HepG2 (cell line): ENCODE measurements around the gene ADAMTS4. TPM values are rescaled to one million over a fixed set of nuclear protein-coding genes. Genes with fewer than 3 reads are reported as not detected.

Experiments
- ARNTL ChIP-seq: sonication (generic); formaldehyde crosslinking; IDR thresholded peaks from 2 replicates; pipeline ENCODE4 v1.4.0; 2020; ENCODE audit warnings: mild to moderate bottlenecking, missing genetic modification reagents
- ATAD3A ChIP-seq: sonication (generic); formaldehyde crosslinking; IDR thresholded peaks from 2 replicates; pipeline ENCODE4 v1.4.0; 2020; ENCODE audit warnings: missing genetic modification reagents
- FOXA3 ChIP-seq: IDR thresholded peaks from 2 replicates; pipeline ENCODE4 v1.6.1; 2016; ENCODE audit warnings: missing genetic modification reagents, missing compliant biosample characterization
- GFI1 ChIP-seq: sonication (generic); formaldehyde crosslinking; IDR thresholded peaks from 2 replicates; pipeline ENCODE4 v1.5.0; 2020; ENCODE audit warnings: missing genetic modification reagents, mild to moderate bottlenecking, borderline replicate concordance
- HDAC2 ChIP-seq: sonication (generic); formaldehyde crosslinking; IDR thresholded peaks from 2 replicates; pipeline ENCODE4 v1.4.0; 2020; ENCODE audit warnings: missing genetic modification reagents
- MAFG ChIP-seq: sonication (generic); formaldehyde crosslinking; IDR thresholded peaks from 2 replicates; pipeline ENCODE4 v1.5.1; 2020; ENCODE audit warnings: mild to moderate bottlenecking, missing genetic modification reagents
- RELA ChIP-seq: sonication (generic); formaldehyde crosslinking; IDR thresholded peaks from 2 replicates; pipeline ENCODE4 v1.4.0; 2020; ENCODE audit warnings: missing genetic modification reagents
- SIX1 ChIP-seq: sonication (generic); formaldehyde crosslinking; IDR thresholded peaks from 2 replicates; pipeline ENCODE4 v1.4.0; 2020; ENCODE audit warnings: missing genetic modification reagents, borderline replicate concordance
- SMAD9 ChIP-seq: sonication (generic); formaldehyde crosslinking; IDR thresholded peaks from 2 replicates; pipeline ENCODE4 v1.5.1; 2020; ENCODE audit warnings: mild to moderate bottlenecking, missing genetic modification reagents
- SRSF4 ChIP-seq: fragments of 200-400 bp; formaldehyde crosslinking; IDR thresholded peaks from one replicate; pipeline ENCODE4 v1.6.1; 2018; ENCODE audit warnings: mild to moderate bottlenecking, low read depth, low read length, moderate library complexity; ENCODE audit not compliant: poor library complexity, severe bottlenecking
- THAP11 ChIP-seq: IDR thresholded peaks from 2 replicates; pipeline ENCODE4 v1.6.1; 2016; ENCODE audit warnings: missing biosample characterization, missing genetic modification reagents
- TRIM24 ChIP-seq: sonication (generic); formaldehyde crosslinking; IDR thresholded peaks from 2 replicates; pipeline ENCODE4 v1.8.0; 2022; ENCODE audit warnings: mild to moderate bottlenecking, missing genetic modification reagents
- ZFY ChIP-seq: sonication (generic); formaldehyde crosslinking; IDR thresholded peaks from 2 replicates; pipeline ENCODE4 v1.4.0; 2020; ENCODE audit warnings: missing genetic modification reagents
- ZKSCAN5 ChIP-seq: sonication (generic); formaldehyde crosslinking; IDR thresholded peaks from 2 replicates; pipeline ENCODE4 v1.5.1; 2020; ENCODE audit warnings: mild to moderate bottlenecking, missing genetic modification reagents
- ZNF101 ChIP-seq: sonication (generic); formaldehyde crosslinking; IDR thresholded peaks from 2 replicates; pipeline ENCODE4 v1.4.0; 2020; ENCODE audit warnings: mild to moderate bottlenecking, low read depth, missing genetic modification reagents, borderline replicate concordance
- ZNF121 ChIP-seq: sonication (generic); formaldehyde crosslinking; IDR thresholded peaks from 2 replicates; pipeline ENCODE4 v1.5.0; 2020; ENCODE audit warnings: mild to moderate bottlenecking, missing genetic modification reagents
- ZNF382 ChIP-seq: sonication (generic); formaldehyde crosslinking; IDR thresholded peaks from 2 replicates; pipeline ENCODE4 v1.5.0; 2020; ENCODE audit warnings: missing genetic modification reagents, mild to moderate bottlenecking, borderline replicate concordance
- polyA plus RNA-seq, 8 experiments: library from polyadenylated mRNA; depleted of rRNA in 3 of 8; stranded (reverse) in 7 of 8; unstranded in 1 of 8; fragments of >200 nt; fragmentation: Illumina TruSeq in 4 of 8; extraction: Trizol in 4 of 8; gene quantifications; 2 replicates each; pipeline versions ENCODE4 v1.2.1 to v1.2.3, GENCODE V29; 2011 to 2016; ENCODE audit warnings: low read depth in 4 of 8, missing spikeins in 1 of 8, mixed read lengths in 1 of 8; ENCODE audit not compliant: insufficient read depth in 1 of 8
- total RNA-seq, 5 experiments: library from RNA; depleted of rRNA; stranded (reverse); fragments of >200 nt; fragmentation: Illumina TruSeq; extraction: Trizol; gene quantifications; 2 replicates each; pipeline ENCODE4 v1.2.3, GENCODE V29; 2016; ENCODE audit warnings: low read depth in 1 of 5
- TF ChIP-seq, protein P1 (sequence below), 2 experiments: sonication (generic) in 1 of 2; formaldehyde crosslinking in 1 of 2; IDR thresholded peaks; 2 replicates each; pipeline versions ENCODE4 v1.4.0 to v1.6.1; 2018 to 2020; ENCODE audit warnings: missing genetic modification reagents in 2 of 2, borderline replicate concordance in 1 of 2, low read depth in 1 of 2, mild to moderate bottlenecking in 1 of 2, missing biosample characterization in 1 of 2
- TF ChIP-seq, protein P2 (sequence below): fragments of 450-650 bp; IDR thresholded peaks from 2 replicates; pipeline ENCODE4 v1.6.1; 2016
- TF ChIP-seq, protein P3 (sequence below): sonication (generic); formaldehyde crosslinking; IDR thresholded peaks from 2 replicates; pipeline ENCODE4 v1.5.1; 2020; ENCODE audit warnings: missing genetic modification reagents, mild to moderate bottlenecking, borderline replicate concordance
- TF ChIP-seq, protein P4 (sequence below): IDR thresholded peaks from 2 replicates; pipeline ENCODE4 v1.6.1; 2016; ENCODE audit warnings: low read depth
- TF ChIP-seq, protein P5 (sequence below): sonication (generic); formaldehyde crosslinking; IDR thresholded peaks from 2 replicates; pipeline ENCODE4 v1.5.0; 2020; ENCODE audit warnings: mild to moderate bottlenecking, low read depth, missing genetic modification reagents, borderline replicate concordance
- TF ChIP-seq, protein P6 (sequence below): sonication (generic); formaldehyde crosslinking; IDR thresholded peaks from 2 replicates; pipeline ENCODE4 v1.4.0; 2020; ENCODE audit warnings: missing genetic modification reagents; ENCODE audit errors: not compliant biosample characterization

The ADAMTS4 gene
- total and polyA plus RNA-seq, 2 of the 13 experiments (the other 11 are each of a cell fraction or from before 2014, with no cell fraction given): 0.51 to 1.7 TPM

DNA sequence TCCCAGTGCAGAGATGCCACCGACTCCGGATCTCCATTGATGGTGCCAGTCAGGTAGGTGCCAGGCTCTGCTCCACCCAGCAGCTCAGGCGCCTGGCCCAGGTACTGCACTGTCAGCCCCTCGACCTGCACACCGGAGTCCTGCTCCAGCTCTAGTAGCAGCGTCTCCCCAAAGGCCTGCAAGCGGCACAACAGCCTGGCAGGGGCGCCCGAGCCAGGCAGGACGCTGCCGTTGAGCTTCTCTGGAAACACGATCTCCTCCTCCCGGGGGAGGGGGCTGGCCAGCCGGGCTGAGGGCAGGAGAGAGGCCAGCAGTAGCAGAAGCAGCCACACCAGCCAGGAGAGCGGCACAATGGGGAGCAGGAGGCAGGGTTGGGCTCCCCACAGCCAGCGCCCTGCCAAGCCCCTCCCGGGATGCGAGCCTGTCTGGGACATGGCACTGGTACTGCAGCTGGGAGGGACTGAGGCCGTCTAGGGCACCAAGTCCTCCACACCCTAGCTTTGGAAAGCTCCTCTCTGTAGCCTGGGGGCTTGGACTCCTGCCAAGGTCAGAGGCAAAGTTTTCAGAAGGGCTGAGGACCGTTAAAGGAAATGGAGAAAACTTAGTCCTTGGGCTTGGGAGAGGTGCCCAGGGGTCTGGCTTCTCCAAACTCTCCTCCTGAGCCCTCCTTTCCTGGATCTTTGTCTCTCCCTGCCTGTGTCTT lies 509 bp downstream of the ADAMTS4 start (continued):
- TF ChIP-seq MAFG (CRISPR knock-in tag): peak; percentile 50; the same call in 1 of the 2 replicates
- TF ChIP-seq ATAD3A: no peak
- no peak for TF ChIP-seq SMAD9 (CRISPR knock-in tag)
- no peak for TF ChIP-seq ZKSCAN5
- TF ChIP-seq, protein P1, sequence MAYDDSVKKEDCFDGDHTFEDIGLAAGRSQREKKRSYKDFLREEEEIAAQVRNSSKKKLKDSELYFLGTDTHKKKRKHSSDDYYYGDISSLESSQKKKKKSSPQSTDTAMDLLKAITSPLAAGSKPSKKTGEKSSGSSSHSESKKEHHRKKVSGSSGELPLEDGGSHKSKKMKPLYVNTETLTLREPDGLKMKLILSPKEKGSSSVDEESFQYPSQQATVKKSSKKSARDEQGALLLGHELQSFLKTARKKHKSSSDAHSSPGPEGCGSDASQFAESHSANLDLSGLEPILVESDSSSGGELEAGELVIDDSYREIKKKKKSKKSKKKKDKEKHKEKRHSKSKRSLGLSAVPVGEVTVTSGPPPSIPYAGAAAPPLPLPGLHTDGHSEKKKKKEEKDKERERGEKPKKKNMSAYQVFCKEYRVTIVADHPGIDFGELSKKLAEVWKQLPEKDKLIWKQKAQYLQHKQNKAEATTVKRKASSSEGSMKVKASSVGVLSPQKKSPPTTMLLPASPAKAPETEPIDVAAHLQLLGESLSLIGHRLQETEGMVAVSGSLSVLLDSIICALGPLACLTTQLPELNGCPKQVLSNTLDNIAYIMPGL (CRISPR knock-in tag; IDR thresholded peaks at IDR 0.05; ENCODE audit: borderline replicate concordance in 1 of 2, low read depth in 1 of 2): 0 out of 4 replicates have a peak, but pooled peaks of 1 of the 2 experiments have one; percentile 25
- TF ChIP-seq, protein P2, sequence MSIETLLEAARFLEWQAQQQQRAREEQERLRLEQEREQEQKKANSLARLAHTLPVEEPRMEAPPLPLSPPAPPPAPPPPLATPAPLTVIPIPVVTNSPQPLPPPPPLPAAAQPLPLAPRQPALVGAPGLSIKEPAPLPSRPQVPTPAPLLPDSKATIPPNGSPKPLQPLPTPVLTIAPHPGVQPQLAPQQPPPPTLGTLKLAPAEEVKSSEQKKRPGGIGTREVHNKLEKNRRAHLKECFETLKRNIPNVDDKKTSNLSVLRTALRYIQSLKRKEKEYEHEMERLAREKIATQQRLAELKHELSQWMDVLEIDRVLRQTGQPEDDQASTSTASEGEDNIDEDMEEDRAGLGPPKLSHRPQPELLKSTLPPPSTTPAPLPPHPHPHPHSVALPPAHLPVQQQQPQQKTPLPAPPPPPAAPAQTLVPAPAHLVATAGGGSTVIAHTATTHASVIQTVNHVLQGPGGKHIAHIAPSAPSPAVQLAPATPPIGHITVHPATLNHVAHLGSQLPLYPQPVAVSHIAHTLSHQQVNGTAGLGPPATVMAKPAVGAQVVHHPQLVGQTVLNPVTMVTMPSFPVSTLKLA: no peak
- TF ChIP-seq, protein P3, sequence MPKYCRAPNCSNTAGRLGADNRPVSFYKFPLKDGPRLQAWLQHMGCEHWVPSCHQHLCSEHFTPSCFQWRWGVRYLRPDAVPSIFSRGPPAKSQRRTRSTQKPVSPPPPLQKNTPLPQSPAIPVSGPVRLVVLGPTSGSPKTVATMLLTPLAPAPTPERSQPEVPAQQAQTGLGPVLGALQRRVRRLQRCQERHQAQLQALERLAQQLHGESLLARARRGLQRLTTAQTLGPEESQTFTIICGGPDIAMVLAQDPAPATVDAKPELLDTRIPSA (CRISPR knock-in tag): 0 out of 2 replicates have a peak, but pooled peaks have one; percentile 35
- TF ChIP-seq, protein P4, sequence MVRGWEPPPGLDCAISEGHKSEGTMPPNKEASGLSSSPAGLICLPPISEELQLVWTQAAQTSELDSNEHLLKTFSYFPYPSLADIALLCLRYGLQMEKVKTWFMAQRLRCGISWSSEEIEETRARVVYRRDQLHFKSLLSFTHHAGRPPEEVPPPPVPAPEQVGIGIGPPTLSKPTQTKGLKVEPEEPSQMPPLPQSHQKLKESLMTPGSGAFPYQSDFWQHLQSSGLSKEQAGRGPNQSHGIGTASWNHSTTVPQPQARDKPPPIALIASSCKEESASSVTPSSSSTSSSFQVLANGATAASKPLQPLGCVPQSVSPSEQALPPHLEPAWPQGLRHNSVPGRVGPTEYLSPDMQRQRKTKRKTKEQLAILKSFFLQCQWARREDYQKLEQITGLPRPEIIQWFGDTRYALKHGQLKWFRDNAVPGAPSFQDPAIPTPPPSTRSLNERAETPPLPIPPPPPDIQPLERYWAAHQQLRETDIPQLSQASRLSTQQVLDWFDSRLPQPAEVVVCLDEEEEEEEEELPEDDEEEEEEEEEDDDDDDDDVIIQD (CRISPR knock-in tag): no peak
- peak; percentile 34; the same call in 1 of the 2 replicates for TF ChIP-seq ZFY (CRISPR knock-in tag)
- TF ChIP-seq ZNF101 (CRISPR knock-in tag): no peak
- no peak for TF ChIP-seq FOXA3
- no peak for TF ChIP-seq THAP11 (CRISPR knock-in tag)
- TF ChIP-seq ARNTL (CRISPR knock-in tag): no peak
- no peak for TF ChIP-seq SRSF4
- peak; percentile 83 for TF ChIP-seq SIX1
- no peak for TF ChIP-seq RELA (CRISPR knock-in tag)
- TF ChIP-seq HDAC2 (CRISPR knock-in tag): no peak
- no peak for TF ChIP-seq TRIM24
- no peak for TF ChIP-seq GFI1
- TF ChIP-seq, protein P5, sequence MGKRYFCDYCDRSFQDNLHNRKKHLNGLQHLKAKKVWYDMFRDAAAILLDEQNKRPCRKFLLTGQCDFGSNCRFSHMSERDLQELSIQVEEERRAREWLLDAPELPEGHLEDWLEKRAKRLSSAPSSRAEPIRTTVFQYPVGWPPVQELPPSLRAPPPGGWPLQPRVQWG: no peak
- no peak for TF ChIP-seq ZNF382 (CRISPR knock-in tag)
- TF ChIP-seq, protein P6, sequence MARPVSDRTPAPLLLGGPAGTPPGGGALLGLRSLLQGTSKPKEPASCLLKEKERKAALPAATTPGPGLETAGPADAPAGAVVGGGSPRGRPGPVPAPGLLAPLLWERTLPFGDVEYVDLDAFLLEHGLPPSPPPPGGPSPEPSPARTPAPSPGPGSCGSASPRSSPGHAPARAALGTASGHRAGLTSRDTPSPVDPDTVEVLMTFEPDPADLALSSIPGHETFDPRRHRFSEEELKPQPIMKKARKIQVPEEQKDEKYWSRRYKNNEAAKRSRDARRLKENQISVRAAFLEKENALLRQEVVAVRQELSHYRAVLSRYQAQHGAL (CRISPR knock-in tag): no peak
- no peak for TF ChIP-seq ZNF121
